ENCODE results near the gene GTSF1L.
A peak's percentile ranks its signal among the peaks of the same experiment; 100 is the strongest.

GTSF1L gene

DNA sequence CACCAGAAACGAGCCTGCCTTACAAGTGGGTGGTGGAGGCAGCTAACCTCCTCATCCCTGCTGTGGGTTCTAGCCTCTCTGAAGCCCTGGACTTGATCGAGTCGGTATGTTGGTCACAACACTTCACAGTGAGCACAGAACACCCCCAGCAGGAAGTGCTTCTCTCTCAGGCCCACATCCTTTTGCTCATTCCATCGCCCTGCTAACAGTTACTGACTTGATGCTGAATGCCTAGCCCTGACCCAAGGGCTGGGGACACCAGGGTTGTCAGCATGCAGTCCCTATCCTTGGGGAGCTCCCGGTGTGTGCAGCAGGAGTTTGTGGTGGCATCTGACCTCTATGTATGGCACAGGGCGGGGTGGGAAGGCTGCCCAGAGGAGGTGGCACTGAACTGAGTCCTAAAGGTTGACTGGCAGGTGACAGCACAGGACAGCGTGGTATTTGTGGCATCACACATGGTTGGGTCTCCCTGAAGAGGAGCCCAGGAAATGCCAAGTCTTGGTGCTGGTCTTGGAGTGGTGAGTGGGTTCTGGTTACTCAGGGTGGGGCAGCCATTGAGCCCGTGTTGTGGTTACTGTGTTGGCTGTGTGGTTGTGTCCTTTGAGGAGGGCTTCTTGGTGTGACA is 26.7 kb downstream of the GTSF1L start:
- TF ChIP-seq, protein P1, sequence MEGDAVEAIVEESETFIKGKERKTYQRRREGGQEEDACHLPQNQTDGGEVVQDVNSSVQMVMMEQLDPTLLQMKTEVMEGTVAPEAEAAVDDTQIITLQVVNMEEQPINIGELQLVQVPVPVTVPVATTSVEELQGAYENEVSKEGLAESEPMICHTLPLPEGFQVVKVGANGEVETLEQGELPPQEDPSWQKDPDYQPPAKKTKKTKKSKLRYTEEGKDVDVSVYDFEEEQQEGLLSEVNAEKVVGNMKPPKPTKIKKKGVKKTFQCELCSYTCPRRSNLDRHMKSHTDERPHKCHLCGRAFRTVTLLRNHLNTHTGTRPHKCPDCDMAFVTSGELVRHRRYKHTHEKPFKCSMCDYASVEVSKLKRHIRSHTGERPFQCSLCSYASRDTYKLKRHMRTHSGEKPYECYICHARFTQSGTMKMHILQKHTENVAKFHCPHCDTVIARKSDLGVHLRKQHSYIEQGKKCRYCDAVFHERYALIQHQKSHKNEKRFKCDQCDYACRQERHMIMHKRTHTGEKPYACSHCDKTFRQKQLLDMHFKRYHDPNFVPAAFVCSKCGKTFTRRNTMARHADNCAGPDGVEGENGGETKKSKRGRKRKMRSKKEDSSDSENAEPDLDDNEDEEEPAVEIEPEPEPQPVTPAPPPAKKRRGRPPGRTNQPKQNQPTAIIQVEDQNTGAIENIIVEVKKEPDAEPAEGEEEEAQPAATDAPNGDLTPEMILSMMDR (IDR thresholded peaks at IDR 0.05; ENCODE audit: extremely low read depth, missing control alignments): no peak
- no peak for DNase-seq (ENCODE audit: low spot score)

DNA sequence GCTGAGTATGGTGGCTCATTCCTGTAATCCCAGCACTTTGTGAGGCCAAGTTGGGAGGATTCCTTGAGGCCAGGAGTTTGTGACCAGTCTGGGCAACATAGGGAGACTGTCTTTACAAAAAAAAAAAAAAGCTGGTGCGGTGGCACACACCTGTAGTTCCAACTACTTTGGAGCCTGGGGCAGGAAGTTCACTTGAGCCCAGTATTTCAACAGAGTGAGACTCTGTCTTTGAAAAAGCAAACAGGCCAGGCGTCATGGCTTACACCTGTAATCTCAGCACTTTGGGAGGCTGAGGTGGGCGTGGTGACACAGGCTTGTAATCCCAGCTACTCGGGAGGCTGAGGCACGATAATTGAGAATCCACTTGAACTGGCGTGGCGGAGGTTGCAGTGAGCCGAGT is 31.2 kb downstream of the GTSF1L start:
- TF ChIP-seq, protein P1 (IDR thresholded peaks at IDR 0.05; ENCODE audit: extremely low read depth, missing control alignments): no peak
- no peak for DNase-seq (ENCODE audit: low spot score)

DNA sequence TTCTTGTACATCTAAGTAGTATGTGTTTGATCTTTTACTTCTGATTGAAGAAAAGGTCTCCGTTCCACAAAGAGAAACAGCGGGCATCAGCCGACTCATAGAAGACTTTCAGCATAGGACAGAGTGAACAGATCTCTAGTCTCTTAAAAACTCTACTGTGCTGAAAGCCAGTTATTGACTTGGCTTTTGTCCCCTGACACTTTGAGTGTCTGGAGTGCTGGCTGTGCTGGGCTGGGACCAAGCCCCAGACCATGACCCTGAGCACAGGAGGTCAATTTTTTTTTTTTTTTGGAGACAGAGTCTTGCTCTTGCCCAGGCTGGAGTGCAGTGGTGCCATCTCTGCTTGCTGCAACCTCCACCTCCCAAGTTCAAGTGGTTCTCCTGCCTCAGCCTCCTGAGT is 32.0 kb downstream of the GTSF1L start:
- TF ChIP-seq, protein P1 (IDR thresholded peaks at IDR 0.05; ENCODE audit: extremely low read depth, missing control alignments): no peak
- DNase-seq (ENCODE audit: low spot score): no peak

DNA sequence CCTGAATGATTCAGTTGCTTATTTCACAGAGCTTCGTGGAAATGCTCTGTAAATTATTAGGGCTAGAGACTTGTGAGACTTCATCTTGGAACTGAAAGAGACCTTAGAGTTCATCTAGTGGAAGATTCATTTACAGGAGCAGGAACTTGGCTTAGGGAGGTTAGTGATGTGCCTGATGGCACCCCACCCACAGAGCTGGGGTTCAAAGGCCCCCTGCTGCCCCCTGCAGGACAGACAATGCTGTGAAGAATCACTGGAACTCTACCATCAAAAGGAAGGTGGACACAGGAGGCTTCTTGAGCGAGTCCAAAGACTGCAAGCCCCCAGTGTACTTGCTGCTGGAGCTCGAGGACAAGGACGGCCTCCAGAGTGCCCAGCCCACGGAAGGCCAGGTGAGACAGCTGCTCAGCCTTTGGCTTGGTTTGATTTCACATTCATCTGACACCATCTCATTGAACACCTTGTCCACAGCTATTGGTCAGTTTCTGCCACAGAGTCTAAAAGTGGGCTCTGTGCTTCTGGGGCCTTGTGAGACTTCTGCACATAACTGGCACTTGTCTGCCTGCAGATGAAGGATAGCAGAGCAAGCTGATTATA is 34.8 kb downstream of the GTSF1L start:
- peak; percentile 74 for DNase-seq (ENCODE audit: low spot score)

DNA sequence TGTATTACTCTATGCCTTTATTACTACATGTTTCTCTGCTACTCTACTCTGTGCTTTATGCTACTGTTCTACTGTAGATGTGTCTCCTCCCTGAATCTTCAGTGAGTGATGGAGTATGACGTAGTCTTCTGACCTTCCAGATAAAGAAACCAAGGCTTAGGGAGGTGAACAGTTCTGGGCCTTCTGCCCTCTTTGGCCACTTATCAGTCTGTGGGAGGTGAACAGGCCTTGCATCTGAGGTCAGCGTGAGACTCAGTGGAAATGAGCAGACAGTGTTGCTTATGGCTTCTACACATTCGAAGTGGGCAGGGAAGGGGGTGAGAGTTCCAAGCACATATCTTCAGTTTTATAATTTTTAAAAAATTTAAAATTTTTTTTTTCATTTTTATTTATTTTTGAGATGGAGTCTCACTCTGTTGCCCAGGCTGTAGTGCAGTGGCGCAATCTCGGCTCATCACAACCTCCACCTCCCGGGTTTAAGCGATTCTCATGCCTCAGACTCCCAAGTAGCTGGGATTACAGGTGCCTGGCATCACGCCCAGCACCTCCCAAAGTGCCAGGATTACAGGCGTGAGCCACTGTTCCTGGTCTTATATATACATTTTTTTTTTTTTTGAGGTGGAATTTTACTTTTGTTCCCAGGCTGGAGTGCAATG is 35.7 kb downstream of the GTSF1L start:
- no peak for DNase-seq (ENCODE audit: low spot score)
- TF ChIP-seq, protein P1 (IDR thresholded peaks at IDR 0.05; ENCODE audit: extremely low read depth, missing control alignments): no peak

More for the DNA sequence above, 34.8 kb downstream of the GTSF1L start:
- TF ChIP-seq, protein P1 (IDR thresholded peaks at IDR 0.05; ENCODE audit: extremely low read depth, missing control alignments): peak; percentile 58

DNA sequence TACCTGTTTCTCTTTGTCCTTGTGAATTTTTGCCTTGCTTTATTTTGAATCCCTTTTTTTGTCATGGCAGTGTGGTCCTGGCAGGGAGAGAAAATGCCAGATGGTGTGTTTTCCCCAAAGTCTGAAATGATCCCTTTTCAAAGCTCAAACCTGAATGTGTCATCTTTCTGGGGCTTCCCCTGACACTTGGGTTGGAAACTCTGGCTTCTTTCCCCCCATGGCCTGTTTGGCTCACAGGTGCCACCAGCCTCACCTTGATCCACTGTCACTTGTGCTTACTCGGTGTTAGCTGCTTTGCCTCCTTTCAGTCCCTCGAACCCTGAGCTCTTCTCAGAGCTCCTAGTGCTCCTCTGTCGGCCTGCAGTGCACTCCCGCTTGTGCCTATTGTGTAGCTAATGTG is 37.6 kb downstream of the GTSF1L start:
- DNase-seq (ENCODE audit: low spot score): no peak

DNA sequence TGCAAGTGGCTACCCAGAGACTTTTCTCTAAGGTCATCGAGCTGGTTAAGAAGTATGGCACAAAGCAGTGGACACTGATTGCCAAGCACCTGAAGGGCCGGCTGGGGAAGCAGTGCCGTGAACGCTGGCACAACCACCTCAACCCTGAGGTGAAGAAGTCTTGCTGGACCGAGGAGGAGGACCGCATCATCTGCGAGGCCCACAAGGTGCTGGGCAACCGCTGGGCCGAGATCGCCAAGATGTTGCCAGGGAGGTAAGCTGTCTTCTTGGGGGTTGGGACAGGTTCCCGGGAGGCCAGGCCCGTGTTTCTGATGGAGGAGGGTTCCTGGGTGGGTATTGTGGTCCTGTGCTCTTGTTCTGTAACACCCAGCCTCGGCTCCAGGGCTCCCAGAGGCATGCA is 40.0 kb downstream of the GTSF1L start:
- TF ChIP-seq, protein P1 (IDR thresholded peaks at IDR 0.05; ENCODE audit: extremely low read depth, missing control alignments): no peak

More for the DNA sequence above, 37.6 kb downstream of the GTSF1L start:
- TF ChIP-seq, protein P1 (IDR thresholded peaks at IDR 0.05; ENCODE audit: extremely low read depth, missing control alignments): no peak

More for the DNA sequence above, 40.0 kb downstream of the GTSF1L start:
- DNase-seq (ENCODE audit: low spot score): no peak

Measured in GM20000 (cell line).